ENCODE measurements around the gene TSPYL4.

Gene TSPYL4

GRCh38 chr6:116200619-116201249 lies 53.1 kb downstream of the TSPYL4 start:
- no peak for DNase-seq (ENCODE audit: low spot score)
- in situ Hi-C loops (cut with MboI; ENCODE audit: low sequenced_read_pairs, unreplicated experiment): no loop called here
- no peak for TF ChIP-seq CTCF (IDR thresholded peaks at IDR 0.05; ENCODE audit: borderline replicate concordance, control extremely low read depth, extremely low read depth, insufficient read depth, missing control alignments)
